ENCODE data around the gene RNGTT.

DNA sequence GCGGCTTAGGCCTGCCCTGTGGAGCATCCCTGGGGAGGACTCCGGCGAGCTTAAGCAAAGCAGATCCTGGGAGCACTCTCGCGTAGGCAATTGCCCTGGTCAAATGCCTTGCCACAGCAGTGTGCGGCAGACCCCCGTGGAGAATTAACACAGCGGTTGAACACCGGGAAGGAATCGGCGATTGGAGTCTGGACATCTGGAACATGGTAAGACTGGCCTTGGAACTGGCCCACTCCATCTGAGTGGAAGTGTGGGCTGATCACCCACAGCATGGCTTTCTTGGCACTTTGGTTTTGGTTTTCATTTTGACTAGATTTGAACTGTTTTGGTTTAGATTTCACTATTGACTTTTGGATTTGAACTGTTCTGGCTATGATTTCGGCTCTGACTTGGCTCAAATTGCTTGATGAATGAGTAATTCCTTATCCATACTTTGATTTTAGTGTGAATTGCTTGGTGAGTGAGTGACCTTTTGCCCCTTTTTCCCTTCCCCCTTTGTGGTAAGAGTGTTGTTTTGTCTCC, 300.7 kb downstream of the RNGTT start:
- TF ChIP-seq, protein P1, sequence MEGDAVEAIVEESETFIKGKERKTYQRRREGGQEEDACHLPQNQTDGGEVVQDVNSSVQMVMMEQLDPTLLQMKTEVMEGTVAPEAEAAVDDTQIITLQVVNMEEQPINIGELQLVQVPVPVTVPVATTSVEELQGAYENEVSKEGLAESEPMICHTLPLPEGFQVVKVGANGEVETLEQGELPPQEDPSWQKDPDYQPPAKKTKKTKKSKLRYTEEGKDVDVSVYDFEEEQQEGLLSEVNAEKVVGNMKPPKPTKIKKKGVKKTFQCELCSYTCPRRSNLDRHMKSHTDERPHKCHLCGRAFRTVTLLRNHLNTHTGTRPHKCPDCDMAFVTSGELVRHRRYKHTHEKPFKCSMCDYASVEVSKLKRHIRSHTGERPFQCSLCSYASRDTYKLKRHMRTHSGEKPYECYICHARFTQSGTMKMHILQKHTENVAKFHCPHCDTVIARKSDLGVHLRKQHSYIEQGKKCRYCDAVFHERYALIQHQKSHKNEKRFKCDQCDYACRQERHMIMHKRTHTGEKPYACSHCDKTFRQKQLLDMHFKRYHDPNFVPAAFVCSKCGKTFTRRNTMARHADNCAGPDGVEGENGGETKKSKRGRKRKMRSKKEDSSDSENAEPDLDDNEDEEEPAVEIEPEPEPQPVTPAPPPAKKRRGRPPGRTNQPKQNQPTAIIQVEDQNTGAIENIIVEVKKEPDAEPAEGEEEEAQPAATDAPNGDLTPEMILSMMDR (conservative IDR thresholded peaks at IDR 0.05; ENCODE audit: low read depth, low read length), result no peak
- TF ChIP-seq EZH2 (IDR thresholded peaks at IDR 0.05; ENCODE audit: low read length, unreplicated experiment), result no peak

All from PC-3 (cell line).